Ovary (tissue), 9 donors: Measurements from ENCODE around the gene GRXCR2. TPM values are rescaled to one million over a fixed set of nuclear protein-coding genes. Genes with fewer than 3 reads are reported as not detected.

Source experiments
- DNase-seq, 5 donors: peaks; one replicate each; pipeline ENCODE4 v3.0.0-alpha.2; 2019 to 2020
- H3K27ac ChIP-seq, 2 donors: fragments of 200-600 bp; one replicate each; pipeline versions ENCODE4 v1.5.1 to v1.8.0; 2019 to 2022
- H3K27me3 ChIP-seq: fragments of 200-600 bp; one replicate; pipeline ENCODE4 v1.8.0; 2022
- H3K36me3 ChIP-seq: fragments of 200-600 bp; sonication (generic); one replicate; pipeline ENCODE4 v1.5.1; 2019
- H3K4me1 ChIP-seq: one replicate; pipeline ENCODE4 v1.8.1; 2013; ENCODE audit warnings: mild to moderate bottlenecking, moderate library complexity; ENCODE audit not compliant: insufficient read depth
- H3K4me3 ChIP-seq: fragments of 200-600 bp; sonication (generic); one replicate; pipeline ENCODE4 v1.5.1; 2017
- H3K9me3 ChIP-seq, 2 donors: fragments of 200-600 bp in 1 of 2; sonication (generic) in 1 of 2; one replicate each; pipeline versions ENCODE4 v1.5.1 to v1.8.1; 2013 to 2019; ENCODE audit warnings: mild to moderate bottlenecking in 1 of 2, moderate library complexity in 1 of 2
- CTCF ChIP-seq, 3 donors: fragments of 450-650 bp in 2 of 3; fragments of 200-600 bp in 1 of 3; IDR thresholded peaks; one replicate each; pipeline versions ENCODE4 v1.5.1 to v1.8.0; 2016 to 2022; ENCODE audit warnings: antibody characterized with exemption in 3 of 3, mild to moderate bottlenecking in 1 of 3
- EP300 ChIP-seq: sonication (generic); formaldehyde crosslinking; IDR thresholded peaks from one replicate; pipeline ENCODE4 v1.6.1; 2017; ENCODE audit warnings: antibody characterized with exemption
- POLR2A ChIP-seq: fragments of 450-650 bp; IDR thresholded peaks from one replicate; pipeline ENCODE4 v1.6.1; 2017; ENCODE audit warnings: antibody characterized with exemption, mild to moderate bottlenecking, moderate library complexity
- WGBS, 3 donors: extraction: QIAGEN DNeasy Blood & Tissue Kit in 1 of 3; methylation state at CpG; one replicate each; pipeline versions ENCODE4 v1.1.5 to v1.1.7; 2013 to 2017; 5-methylcytosine and 5-hydroxymethylcytosine counted together
- intact Hi-C, 4 donors: fragments of 100-400 bp; cut with DNase I; formaldehyde crosslinking; loops; one replicate each; pipeline versions ENCODE4 v1.11.0 to v1.15.1; 2022 to 2023
- polyA plus RNA-seq, 2 donors: library from polyadenylated mRNA; stranded (reverse); fragments of 200-250 nt in 1 of 2; fragments of 350-450 nt in 1 of 2; fragmentation: Illumina TruSeq in 1 of 2; extraction: RNeasy Lipid Tissue Mini Kit (QIAGEN cat#74804) in 1 of 2; gene quantifications; one replicate each; pipeline ENCODE4 v1.2.3, GENCODE V29; 2013 to 2014
- total RNA-seq, 7 donors: library from RNA; depleted of rRNA in 2 of 7; stranded (reverse); fragments of >200 nt in 2 of 7; fragmentation: NEBNext Ultra II Directional in 3 of 7; extraction: Animal tissue kit (Norgen Biotek cat#: 25700) in 3 of 7; gene quantifications; one replicate each; pipeline versions ENCODE4 v1.1.0 to v1.2.4, GENCODE V29; 2016 to 2023
- donor health status: DM: no; HTN: no; CAD: no; lungs with moderate emphysema.
- donor health status: DM: no; HTN: no; CAD: no.
- donor health status: Bipolar disorder and iron deficiency.
- donor health status: DM: yes; HTN: yes; CAD: no.
- donor health status: DM: no; HTN: no; CAD: no.
- donor health status: DM: yes; HTN: yes; CAD: no.

The GRXCR2 gene
- total and polyA plus RNA-seq, 9 donors, result not detected

GRCh38 chr5:145834917-145835847, 37.6 kb downstream of the GRXCR2 start, which contains the start of gene PRELID2:
Gene PRELID2, minus strand, starts transcription at chr5:145835342. Its CDS starts 91 bp downstream, at chr5:145835251.
- peak within 1 kb of the TSS; percentile 47 to 48 for H3K27ac ChIP-seq
- DNase-seq, result peak; percentile 85 to 92 (median 91)
- TF ChIP-seq POLR2A, result no peak
- TF ChIP-seq CTCF (IDR thresholded peaks at IDR 0.05), result no peak
- no peak for TF ChIP-seq EP300
- intact Hi-C loops, result no loop called here
- peak within 1 kb of the TSS; percentile 79 for H3K4me3 ChIP-seq
- H3K9me3 ChIP-seq, result no peaks in the 10 kb centered on the region
- peaks cover 7% of the 10 kb centered on the region for H3K4me1 ChIP-seq
- no peaks in the 10 kb centered on the region for H3K27me3 ChIP-seq
- 0 to 1% (median 1%) methylated on average over 62 to 71 of the region's 71 CpGs for WGBS, 3 donors
- H3K36me3 ChIP-seq, result no peaks in the 10 kb centered on the region

GRCh38 chr5:145834554-145834916, 38.3 kb downstream of the GRXCR2 start:
- no peak for TF ChIP-seq CTCF (IDR thresholded peaks at IDR 0.05)
- H3K4me3 ChIP-seq, result peak overlapping the region; percentile 79
- intact Hi-C loops, result no loop called here

GRCh38 chr5:145833631-145834200, 39.1 kb downstream of the GRXCR2 start:
- H3K27me3 ChIP-seq, result no peaks in the 10 kb centered on the region
- H3K4me1 ChIP-seq, result peaks cover 8% of the 10 kb centered on the region
- no peak overlapping the region for H3K27ac ChIP-seq
- H3K36me3 ChIP-seq, result no peaks in the 10 kb centered on the region
- DNase-seq, result no peak
- H3K4me3 ChIP-seq, result no peak overlapping the region
- no peak for TF ChIP-seq CTCF (IDR thresholded peaks at IDR 0.05)
- no peak for TF ChIP-seq EP300
- no peak for TF ChIP-seq POLR2A
- WGBS, 3 donors, result 60 to 67% (median 64%) methylated on average over 10 of the region's 10 CpGs
- H3K9me3 ChIP-seq, result no peaks in the 10 kb centered on the region
- intact Hi-C loops, result no loop called here

More at GRCh38 chr5:145834554-145834916, 38.3 kb downstream of the GRXCR2 start:
- Histone ChIP-seq H3K27ac (peak overlapping the region in 1 of 2 donors; percentile 48), H3K27me3 (no peaks in the 10 kb centered on the region), H3K4me1 (peaks cover 7% of the 10 kb centered on the region), H3K9me3 (no peaks in the 10 kb centered on the region), H3K36me3 (no peaks in the 10 kb centered on the region)
- DNase-seq, result no peak
- WGBS, 3 donors, result 9 to 11% (median 10%) methylated on average over 10 of the region's 10 CpGs

- H3K27ac ChIP-seq, result no peak overlapping the region
- DNase-seq, result no peak
- H3K4me3 ChIP-seq, result no peak overlapping the region
- no peaks in the 10 kb centered on the region for H3K9me3 ChIP-seq
- no peaks in the 10 kb centered on the region for H3K36me3 ChIP-seq
- TF ChIP-seq EP300, result no peak
- TF ChIP-seq POLR2A, result no peak
- no peak for TF ChIP-seq CTCF (IDR thresholded peaks at IDR 0.05)
- intact Hi-C loops, result no loop called here
- WGBS, 3 donors, result 1 to 13% (median 3%) methylated on average over 1 of the region's 1 CpG
- H3K27me3 ChIP-seq, result no peaks in the 10 kb centered on the region
- H3K4me1 ChIP-seq, result peaks cover 8% of the 10 kb centered on the region
Observed at GRCh38 chr5:145830594-145830993, 42.2 kb downstream of the GRXCR2 start.
